Measurements from ENCODE around the gene ADCK1. TPM values are rescaled to one million over a fixed set of nuclear protein-coding genes. Genes with fewer than 3 reads are reported as not detected.

Gene ADCK1
- total and polyA plus RNA-seq, 2 donors (not counting 3 experiments of a cell fraction or from before 2014, with no cell fraction given), result 4.2 to 6.9 TPM

DNA sequence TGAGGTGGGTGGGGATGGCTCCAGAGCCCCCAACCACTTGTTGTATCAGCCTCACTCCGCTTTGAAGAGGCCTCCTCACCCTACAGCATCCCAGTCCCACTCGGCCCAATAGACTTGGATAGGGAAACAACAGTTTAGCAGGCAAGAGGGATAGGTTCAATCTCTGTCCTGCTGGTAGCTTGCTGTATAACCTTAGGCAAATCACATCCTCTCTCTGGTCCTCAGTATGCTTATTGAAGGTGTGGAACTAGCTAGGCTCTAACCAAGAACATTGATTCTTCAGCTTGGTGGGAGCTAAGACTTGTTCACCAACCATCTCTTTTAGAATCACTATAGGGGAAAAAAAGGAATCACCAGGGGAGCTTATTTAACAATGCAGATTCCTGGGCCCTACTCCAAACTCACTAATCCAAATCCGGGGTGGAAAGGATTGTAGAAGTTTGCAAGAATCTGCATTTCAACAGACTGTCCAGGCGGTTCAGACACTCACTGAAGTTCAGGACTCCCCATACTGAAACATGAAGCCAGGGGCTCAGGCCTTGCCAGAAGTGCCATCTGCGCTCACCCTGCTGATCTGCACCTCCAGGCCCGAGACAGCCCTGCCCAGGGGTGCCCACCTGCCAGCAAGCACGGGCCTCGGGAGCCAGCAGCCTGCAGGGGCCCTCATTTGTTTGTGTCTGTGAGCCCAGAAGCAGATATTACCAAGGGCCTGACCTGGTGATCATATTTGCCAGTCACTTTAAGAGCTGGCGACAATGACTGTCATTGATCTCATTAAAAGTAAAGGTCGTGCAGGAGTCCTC is 113.0 kb downstream of the ADCK1 start:
- ChIA-PET POLR2A (no interaction called here), CTCF (no interaction called here)
- no peaks in the 10 kb centered on the region for H3K27me3 ChIP-seq (ENCODE audit: control insufficient read depth in 2 of 2, insufficient read depth in 2 of 2, low read length in 2 of 2)
- no peak overlapping the region for H3K4me3 ChIP-seq (replicated peaks in 1 of 3; ENCODE audit: insufficient read depth in 1 of 3, low read depth in 1 of 3, low read length in 3 of 3)
- no peaks in the 10 kb centered on the region for H3K4me1 ChIP-seq (ENCODE audit: control insufficient read depth, extremely low read depth, insufficient read depth, low read length)
- BruUV-seq (replicated peaks), result no TSS peak
- DNase-seq (ENCODE audit: low read depth, low spot score) (no peak), FAIRE-seq (no peak)
- no peak overlapping the region for H3K9ac ChIP-seq (replicated peaks; ENCODE audit: extremely low read depth, insufficient read depth, low read length)
- no peak overlapping the region for H2AFZ ChIP-seq (ENCODE audit: low read depth, low read length)
- H3K36me3 ChIP-seq (ENCODE audit: control insufficient read depth in 2 of 2, extremely low read depth in 1 of 2, insufficient read depth in 2 of 2, low read length in 2 of 2), result no peaks in the 10 kb centered on the region
- H3K9me3 ChIP-seq (replicated peaks; ENCODE audit: control insufficient read depth, insufficient read depth, low read length), result no peaks in the 10 kb centered on the region
- dilution Hi-C loops (cut with MboI; ENCODE audit: extremely low pct_ligation_motif_present, low sequenced_read_pairs), result no loop called here
- H3K4me2 ChIP-seq (ENCODE audit: insufficient read depth, low read length), result no peak overlapping the region
- no peaks in the 10 kb centered on the region for H3K79me2 ChIP-seq (ENCODE audit: control insufficient read depth, insufficient read depth, low read length)
- TF ChIP-seq POLR2A (IDR thresholded peaks at IDR 0.05; ENCODE audit: low read depth, low read length) (no peak), EZH2 (IDR thresholded peaks at IDR 0.05; ENCODE audit: borderline replicate concordance, low read depth, low read length, severe bottlenecking) (no peak), FOS (IDR thresholded peaks at IDR 0.05; ENCODE audit: borderline replicate concordance, insufficient read depth, low read length) (no peak), JUN (IDR thresholded peaks at IDR 0.05; ENCODE audit: borderline replicate concordance, insufficient read depth, insufficient read length, low read depth) (no peak), GATA2 (IDR thresholded peaks at IDR 0.05; ENCODE audit: insufficient read depth, insufficient read length, low read depth, low read length) (no peak), POLR2AphosphoS5 (IDR thresholded peaks at IDR 0.05; ENCODE audit: insufficient read depth, low read depth, low read length) (no peak), CTCF (IDR thresholded peaks at IDR 0.05; ENCODE audit: extremely low read depth in 1 of 2, insufficient read depth in 1 of 2, low read depth in 1 of 2, low read length in 2 of 2) (no peak), MYC (IDR thresholded peaks at IDR 0.05; ENCODE audit: low read depth, low read length) (no peak)
- TF ChIP-seq, protein P1, sequence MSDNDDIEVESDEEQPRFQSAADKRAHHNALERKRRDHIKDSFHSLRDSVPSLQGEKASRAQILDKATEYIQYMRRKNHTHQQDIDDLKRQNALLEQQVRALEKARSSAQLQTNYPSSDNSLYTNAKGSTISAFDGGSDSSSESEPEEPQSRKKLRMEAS (IDR thresholded peaks at IDR 0.05; ENCODE audit: insufficient read depth, insufficient read length), result no peak
- intact Hi-C loops (cut with micrococcal nuclease), result no loop called here
- H4K20me1 ChIP-seq (replicated peaks; ENCODE audit: control insufficient read depth, extremely low read depth, insufficient read depth, low read length), result no peaks in the 10 kb centered on the region
- no peak overlapping the region for H3K27ac ChIP-seq (ENCODE audit: insufficient read depth, low read depth, low read length)
- H3K9me1 ChIP-seq (replicated peaks; ENCODE audit: control insufficient read depth, extremely low read depth, insufficient read depth, low read length), result no peaks in the 10 kb centered on the region
